Spinal cord (tissue), 10 donors: ENCODE data around the gene F11R. TPM values are rescaled to one million over a fixed set of nuclear protein-coding genes. Genes with fewer than 3 reads are reported as not detected.

Experiments used
- DNase-seq, 6 donors: peaks; one replicate each; pipeline versions ENCODE4 v3.0.0 to v3.0.0-alpha.2; 2013 to 2015; ENCODE audit warnings: low spot score in 6 of 6, low read depth in 4 of 6
- H3K27ac ChIP-seq: one replicate; pipeline ENCODE4 v1.5.1; 2013; ENCODE audit warnings: low read depth, low read length, control low read depth
- H3K27me3 ChIP-seq: one replicate; pipeline ENCODE4 v1.6.1; 2013; ENCODE audit warnings: low read length; ENCODE audit not compliant: control insufficient read depth, insufficient read depth
- H3K36me3 ChIP-seq: one replicate; pipeline ENCODE4 v1.6.1; 2013; ENCODE audit warnings: low read length; ENCODE audit not compliant: control insufficient read depth, insufficient read depth
- H3K4me1 ChIP-seq: one replicate; pipeline ENCODE4 v1.6.1; 2013; ENCODE audit warnings: low read length; ENCODE audit not compliant: control insufficient read depth, insufficient read depth
- H3K4me3 ChIP-seq: one replicate; pipeline ENCODE4 v1.5.1; 2013; ENCODE audit warnings: low read depth, low read length, control low read depth
- H3K9me3 ChIP-seq: one replicate; pipeline ENCODE4 v1.6.1; 2013; ENCODE audit warnings: low read length; ENCODE audit not compliant: control insufficient read depth, insufficient read depth
- WGBS: methylation state at CpG from one replicate; pipeline ENCODE4 v1.1.5; 2013; ENCODE audit warnings: missing lambda C conversion rate; ENCODE audit not compliant: insufficient coverage; 5-methylcytosine and 5-hydroxymethylcytosine counted together
- polyA plus RNA-seq, 2 donors: library from polyadenylated mRNA; unstranded; fragments of 120-200 nt; gene quantifications; one replicate each; pipeline ENCODE4 v1.2.1, GENCODE V29; 2013; ENCODE audit not compliant: insufficient read length in 2 of 2
- total RNA-seq, 2 donors: library from RNA; depleted of rRNA in 1 of 2; stranded (reverse); fragments of 120-200 nt in 1 of 2; fragments of >200 nt in 1 of 2; gene quantifications; one replicate each; pipeline versions ENCODE4 v1.2.3 to v1.2.4, GENCODE V29; 2013 to 2014
- donor health status: healthy.

The F11R gene
- total and polyA plus RNA-seq, 4 donors, result 7.0 to 23.7 (median 11.3) TPM

DNA sequence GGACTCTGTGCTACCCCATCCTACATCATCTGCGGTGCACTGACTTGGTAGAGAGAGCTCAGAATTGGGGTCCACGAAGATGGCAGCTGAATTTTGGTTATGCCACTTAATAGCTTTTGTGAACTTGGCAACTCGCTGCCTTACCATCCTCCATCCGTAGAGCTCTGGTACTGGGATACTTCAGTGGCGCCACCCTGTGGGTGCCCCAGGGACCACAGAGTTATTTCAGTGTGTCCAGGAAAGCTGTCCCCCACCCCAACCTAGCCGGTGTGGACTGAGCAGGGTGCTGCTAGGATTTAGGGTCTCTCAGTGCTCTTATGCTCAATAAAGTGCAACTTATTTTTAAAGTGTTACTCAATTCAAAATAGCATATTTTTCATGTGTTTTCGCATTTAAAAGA lies 33.9 kb upstream of the F11R start:
- H3K36me3 ChIP-seq, result no peaks in the 10 kb centered on the region
- no peaks in the 10 kb centered on the region for H3K4me1 ChIP-seq
- peaks cover 6% of the 10 kb centered on the region for H3K27me3 ChIP-seq
- H3K4me3 ChIP-seq, result no peak overlapping the region
- no peak overlapping the region for H3K27ac ChIP-seq
- 93% methylated on average over 5 of the region's 7 CpGs for WGBS
- DNase-seq, result no peak
- H3K9me3 ChIP-seq, result no peaks in the 10 kb centered on the region

DNA sequence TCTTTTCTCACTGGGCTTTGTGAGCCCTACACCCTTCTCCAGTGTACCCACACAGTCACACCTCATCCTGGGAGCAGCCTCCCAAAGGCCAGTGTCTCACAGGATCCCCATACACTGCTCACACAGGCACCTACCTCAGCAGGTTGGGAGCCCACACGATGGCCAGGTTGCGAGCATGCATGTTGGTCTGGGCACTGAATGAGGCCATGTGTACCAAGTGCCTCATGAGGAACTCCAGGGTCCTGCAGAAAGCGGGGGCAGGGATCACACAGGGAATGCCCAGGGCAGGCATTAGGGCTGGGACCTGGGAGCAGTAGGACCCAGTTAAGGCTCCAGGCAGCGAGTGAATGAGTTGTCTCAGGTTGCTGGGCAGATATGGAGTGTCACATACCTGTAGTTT lies 33.3 kb upstream of the F11R start:
- H3K36me3 ChIP-seq, result no peaks in the 10 kb centered on the region
- H3K27me3 ChIP-seq, result peaks cover 6% of the 10 kb centered on the region
- no peak for DNase-seq
- no peaks in the 10 kb centered on the region for H3K9me3 ChIP-seq
- no peak overlapping the region for H3K4me3 ChIP-seq
- no peaks in the 10 kb centered on the region for H3K4me1 ChIP-seq
- 100% methylated on average over 3 of the region's 4 CpGs for WGBS
- H3K27ac ChIP-seq, result no peak overlapping the region

DNA sequence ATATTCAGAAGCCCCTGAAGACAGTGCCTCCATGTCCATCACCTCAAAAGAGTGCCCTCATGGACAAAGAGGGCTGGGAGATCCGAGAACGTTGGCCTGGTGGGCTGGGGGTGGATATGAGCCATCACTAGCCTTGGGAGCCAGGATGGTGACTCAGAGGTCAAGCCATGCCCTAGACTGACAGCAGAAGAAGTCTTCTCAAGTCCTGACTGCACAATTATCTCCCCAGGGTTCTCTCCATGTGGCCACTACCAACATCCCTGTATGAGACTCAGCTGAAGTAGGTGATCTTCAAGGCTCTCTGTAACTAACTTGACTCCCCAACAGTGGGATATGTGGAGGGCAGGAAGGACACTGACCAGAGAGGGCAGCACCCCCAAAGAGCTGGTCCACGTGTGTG lies 31.9 kb upstream of the F11R start:
- H3K36me3 ChIP-seq, result peaks cover 3% of the 10 kb centered on the region
- no peak for DNase-seq
- peaks cover 6% of the 10 kb centered on the region for H3K27me3 ChIP-seq
- no peaks in the 10 kb centered on the region for H3K9me3 ChIP-seq
- H3K4me3 ChIP-seq, result no peak overlapping the region
- WGBS, result 60% methylated on average over 1 of the region's 3 CpGs
- no peak overlapping the region for H3K27ac ChIP-seq
- H3K4me1 ChIP-seq, result no peaks in the 10 kb centered on the region

DNA sequence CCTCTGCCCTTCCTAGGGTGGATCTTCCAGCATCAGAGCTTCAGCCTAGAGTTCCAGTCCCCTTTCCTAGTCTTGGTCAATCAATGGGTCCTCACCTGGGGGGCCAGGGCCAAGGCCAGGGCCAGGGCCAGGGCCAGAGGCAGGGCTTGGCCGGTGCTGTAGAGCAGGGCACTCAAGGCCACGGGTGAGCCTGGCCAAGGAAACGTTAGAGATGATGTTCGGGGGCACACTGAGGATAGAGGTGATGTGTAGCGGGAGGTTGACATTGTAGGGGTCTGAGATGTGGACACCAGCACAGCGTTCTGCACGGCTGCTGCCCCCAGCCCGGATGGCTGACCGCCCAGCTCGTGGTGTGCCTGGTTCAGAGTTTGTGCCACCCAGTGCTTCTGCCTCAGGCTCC lies 30.3 kb upstream of the F11R start:
- peaks cover 3% of the 10 kb centered on the region for H3K36me3 ChIP-seq
- H3K4me1 ChIP-seq, result no peaks in the 10 kb centered on the region
- peaks cover 2% of the 10 kb centered on the region for H3K9me3 ChIP-seq
- no peak overlapping the region for H3K4me3 ChIP-seq
- H3K27me3 ChIP-seq, result peaks cover 6% of the 10 kb centered on the region
- no peak for DNase-seq
- no peak overlapping the region for H3K27ac ChIP-seq
- WGBS, result 94% methylated on average over 8 of the region's 10 CpGs

DNA sequence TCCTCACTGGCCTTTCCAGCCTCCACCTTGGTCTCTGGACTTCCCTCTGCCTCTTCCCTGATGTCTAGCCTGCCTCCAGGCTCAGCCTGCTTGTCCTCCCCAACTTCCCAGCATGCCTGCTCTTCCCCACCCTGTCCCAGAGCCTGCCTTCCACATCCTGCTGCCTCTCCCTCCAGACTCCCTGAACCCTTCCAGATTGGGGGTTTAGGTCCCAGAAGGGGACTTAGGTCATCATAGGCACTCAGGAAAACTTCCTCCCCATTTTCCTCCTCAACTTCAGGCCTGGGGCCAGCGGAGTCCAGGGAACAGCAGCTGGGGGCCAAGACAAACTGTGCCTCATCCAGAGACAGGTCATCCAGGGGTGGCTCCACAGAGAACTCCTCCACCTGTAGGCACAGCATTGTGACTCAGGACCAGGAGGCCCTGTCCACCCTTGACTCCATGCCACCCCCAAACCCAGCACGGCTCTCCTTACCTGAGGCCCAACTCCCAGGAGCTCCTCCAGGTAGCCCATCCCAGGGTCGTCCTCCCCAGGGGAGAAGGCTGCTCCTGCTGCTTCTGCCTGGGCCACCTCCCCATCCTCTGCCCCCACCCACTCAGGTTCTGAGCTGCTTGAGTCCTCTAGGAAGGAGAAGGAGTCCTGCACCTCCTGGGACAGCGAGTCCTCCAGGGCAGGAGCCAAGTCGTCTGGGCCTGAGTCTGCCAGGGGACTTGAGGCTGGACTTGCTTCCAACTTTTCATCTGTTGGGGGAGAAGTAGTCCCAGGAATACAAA lies 28.2 kb upstream of the F11R start:
- H3K36me3 ChIP-seq, result peaks cover 3% of the 10 kb centered on the region
- WGBS, result 87% methylated on average over 5 of the region's 5 CpGs
- H3K27ac ChIP-seq, result no peak overlapping the region
- no peak overlapping the region for H3K4me3 ChIP-seq
- peaks cover under 1% of the 10 kb centered on the region for H3K4me1 ChIP-seq
- no peak for DNase-seq
- H3K9me3 ChIP-seq, result peaks cover 2% of the 10 kb centered on the region
- H3K27me3 ChIP-seq, result no peaks in the 10 kb centered on the region

DNA sequence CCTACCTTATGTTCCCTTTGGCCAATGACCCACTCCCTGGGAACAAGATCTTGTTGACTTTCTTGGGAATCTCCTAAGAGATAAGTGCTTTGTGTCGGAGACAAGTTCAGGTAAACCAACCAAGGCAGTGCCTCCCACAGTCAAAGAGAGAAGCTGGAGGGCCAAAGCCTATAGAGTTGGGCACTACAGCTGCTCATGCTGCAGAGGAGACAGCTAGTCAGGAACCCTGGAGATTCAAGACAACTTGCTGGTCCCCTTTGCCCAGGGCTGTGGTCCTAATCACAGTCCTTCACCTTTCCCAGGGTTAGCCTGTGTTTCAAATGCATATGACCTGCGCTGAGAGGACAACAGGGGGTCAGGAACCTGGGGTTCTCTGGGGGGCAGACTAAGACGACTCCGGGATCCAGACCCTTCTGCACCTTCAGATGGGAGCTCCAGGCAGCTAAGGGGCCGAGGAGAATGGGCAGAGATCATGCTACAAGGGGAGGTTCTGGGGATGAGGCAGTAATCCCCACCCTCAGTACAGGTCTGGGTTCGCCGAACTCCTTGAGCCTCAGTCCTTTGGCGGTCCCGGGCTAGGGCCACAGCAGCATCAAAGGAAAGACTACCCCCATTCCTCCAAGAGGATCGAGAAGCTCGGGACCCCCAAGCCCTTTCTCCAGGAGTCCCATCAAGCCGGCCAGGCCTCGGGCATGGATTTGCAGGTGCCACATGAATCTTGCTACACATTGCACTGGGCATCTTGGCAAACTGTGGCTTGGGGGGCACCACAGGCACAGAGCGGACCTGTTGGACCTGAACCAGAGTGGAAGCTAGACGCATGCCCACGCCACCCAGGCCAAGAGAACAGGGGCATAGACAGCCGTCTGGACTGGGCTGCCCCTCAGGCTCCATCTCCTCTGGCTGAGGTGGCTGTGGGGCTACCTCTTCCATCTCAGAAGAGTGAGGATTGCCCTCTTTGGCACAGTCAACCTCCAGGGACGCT lies 26.8 kb upstream of the F11R start:
- Histone ChIP-seq H3K4me3 (no peak overlapping the region), H3K27me3 (no peaks in the 10 kb centered on the region), H3K9me3 (peaks cover 2% of the 10 kb centered on the region), H3K4me1 (peaks cover 8% of the 10 kb centered on the region), H3K27ac (no peak overlapping the region), H3K36me3 (peaks cover 3% of the 10 kb centered on the region)
- no peak for DNase-seq
- 97% methylated on average over 18 of the region's 18 CpGs for WGBS

DNA sequence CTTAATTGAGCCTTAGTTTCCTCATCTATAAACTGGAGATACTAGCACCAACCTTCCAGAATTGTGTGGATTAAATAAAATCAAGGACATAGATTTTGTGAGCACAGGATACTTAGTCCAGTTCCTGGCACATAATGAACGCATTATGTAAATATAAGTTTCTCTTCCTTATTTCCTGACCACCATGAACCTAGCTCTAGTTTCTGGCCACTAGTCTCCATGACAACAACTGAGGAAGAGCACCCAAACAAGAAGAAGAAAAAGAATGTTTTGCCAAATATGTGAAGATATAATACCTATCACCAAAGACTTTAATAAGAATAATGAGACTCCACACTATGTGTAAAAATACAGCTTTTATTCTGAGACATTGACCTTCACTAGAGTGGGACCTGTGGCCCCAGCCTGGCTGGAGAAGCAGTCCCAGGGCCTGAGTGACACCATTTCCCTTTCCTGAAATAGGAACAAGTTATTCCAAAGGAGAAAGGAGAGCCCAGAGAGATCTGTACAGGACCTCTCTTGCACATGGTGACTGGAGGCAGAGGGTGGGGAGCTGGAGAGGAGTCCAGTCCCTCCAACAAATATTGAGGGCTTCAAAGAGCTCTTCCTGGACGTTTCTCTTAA lies 25.8 kb upstream of the F11R start:
- Histone ChIP-seq H3K9me3 (peaks cover 2% of the 10 kb centered on the region), H3K27ac (peak overlapping the region; percentile 95), H3K27me3 (no peaks in the 10 kb centered on the region), H3K4me1 (peaks cover 8% of the 10 kb centered on the region), H3K36me3 (peaks cover 11% of the 10 kb centered on the region), H3K4me3 (peak overlapping the region; percentile 77)
- DNase-seq, result no peak
- no CpG with 5 or more reads among the region's 2 CpGs for WGBS

DNA sequence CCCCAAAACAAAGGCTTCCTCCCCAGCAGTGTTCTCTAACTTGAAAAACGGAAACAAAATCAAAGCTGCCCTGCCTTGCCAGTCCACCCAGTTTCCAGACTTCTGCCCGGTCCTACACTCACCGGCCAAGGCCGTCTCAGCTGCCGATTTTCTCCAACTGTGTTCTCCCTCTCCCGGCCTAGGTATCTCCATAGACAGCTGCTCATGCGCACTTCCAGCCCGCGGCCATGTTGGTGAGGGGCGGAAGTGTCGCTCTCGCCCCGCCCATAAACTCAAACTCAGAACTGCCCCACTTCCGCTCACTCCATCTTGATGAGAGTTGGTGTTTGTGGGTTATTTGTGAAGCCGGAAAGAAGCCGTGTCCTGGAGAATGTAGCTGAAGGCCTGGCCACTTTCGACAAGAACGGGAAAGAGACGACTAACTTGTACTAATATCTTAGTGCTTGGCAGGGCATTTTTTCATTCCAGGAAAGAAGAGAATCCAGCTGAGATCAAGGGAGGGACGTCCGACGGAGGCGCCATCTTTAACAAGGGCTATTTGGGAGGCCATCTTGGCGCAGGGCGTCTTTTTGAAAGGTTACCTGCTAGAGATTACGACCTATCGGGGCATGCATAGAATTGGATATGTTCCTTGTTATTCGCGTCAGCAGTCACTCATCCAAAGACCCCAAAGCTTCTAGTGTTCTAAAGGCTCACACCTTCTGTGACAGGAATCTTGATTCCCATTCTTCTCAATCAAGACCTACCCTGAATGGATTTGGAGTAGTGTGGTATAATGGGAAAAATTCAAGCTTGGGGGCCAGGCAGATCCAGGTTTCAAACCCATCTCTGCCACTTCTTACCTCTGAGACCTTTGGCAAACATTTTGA lies 25.0 kb upstream of the F11R start, which contains the start of gene USF1:
Gene USF1, minus strand, starts transcription at position 242 of the 869 bp plus-strand sequence. CDS start 2,702 bp downstream, outside the sequence.
- peak; percentile 94 to 99 (median 98) for DNase-seq
- Histone ChIP-seq H3K27ac (peak within 1 kb of the TSS; percentile 95), H3K4me3 (peak within 1 kb of the TSS; percentile 77), H3K27me3 (no peaks in the 10 kb centered on the region), H3K9me3 (peaks cover 2% of the 10 kb centered on the region), H3K4me1 (peaks cover 8% of the 10 kb centered on the region), H3K36me3 (peaks cover 19% of the 10 kb centered on the region)
- 0% methylated on average over 15 of the region's 29 CpGs for WGBS
